Liver (tissue), 9 donors: ENCODE measurements around the gene NUDT16L1. TPM values are rescaled to one million over a fixed set of nuclear protein-coding genes. Genes with fewer than 3 reads are reported as not detected.

Source experiments
- DNase-seq: peaks from one replicate; pipeline ENCODE4 v3.0.0-alpha.2; 2017; ENCODE audit warnings: low spot score
- H3K27ac ChIP-seq, 2 donors: one replicate each; pipeline ENCODE4 v1.7.0; 2013; ENCODE audit warnings: inconsistent platforms in 2 of 2, low read length in 2 of 2, control low read depth in 1 of 2, low read depth in 1 of 2, mild to moderate bottlenecking in 1 of 2
- H3K27me3 ChIP-seq, 4 donors: one replicate each; pipeline versions ENCODE4 v1.6.1 to v1.7.0; 2013; ENCODE audit warnings: low read length in 3 of 4, inconsistent platforms in 1 of 4, mild to moderate bottlenecking in 1 of 4, moderate library complexity in 1 of 4; ENCODE audit not compliant: control insufficient read depth in 4 of 4, insufficient read depth in 4 of 4
- H3K36me3 ChIP-seq, 4 donors: one replicate each; pipeline versions ENCODE4 v1.6.1 to v1.7.0; 2013; ENCODE audit warnings: low read length in 3 of 4, mild to moderate bottlenecking in 3 of 4, low read depth in 1 of 4, moderate library complexity in 1 of 4; ENCODE audit not compliant: control insufficient read depth in 4 of 4, insufficient read depth in 3 of 4
- H3K4me1 ChIP-seq, 4 donors: one replicate each; pipeline versions ENCODE4 v1.6.1 to v1.7.0; 2013; ENCODE audit warnings: low read length in 3 of 4, mild to moderate bottlenecking in 3 of 4, moderate library complexity in 1 of 4; ENCODE audit not compliant: control insufficient read depth in 4 of 4, insufficient read depth in 4 of 4
- H3K4me3 ChIP-seq, 3 donors: one replicate each; pipeline versions ENCODE4 v1.6.1 to v1.7.0; 2013; ENCODE audit warnings: low read length in 3 of 3, control low read depth in 1 of 3, low read depth in 1 of 3, mild to moderate bottlenecking in 1 of 3
- H3K9ac ChIP-seq, 2 donors: one replicate each; pipeline ENCODE4 v1.7.0; 2013; ENCODE audit warnings: low read length in 2 of 2, mild to moderate bottlenecking in 2 of 2, moderate library complexity in 2 of 2, control low read depth in 1 of 2, low read depth in 1 of 2
- H3K9me3 ChIP-seq, 4 donors: one replicate each; pipeline versions ENCODE4 v1.6.1 to v1.7.0; 2013; ENCODE audit warnings: low read length in 3 of 4; ENCODE audit not compliant: control insufficient read depth in 4 of 4
- ATF3 ChIP-seq: IDR thresholded peaks from 2 replicates; pipeline ENCODE4 v1.6.1; 2016; ENCODE audit warnings: antibody characterized with exemption
- CTCF ChIP-seq: fragments of 150-350 bp; IDR thresholded peaks from 2 replicates; pipeline ENCODE4 v1.5.1; 2017; ENCODE audit warnings: improper control_type of control experiment, low read depth, low read length; ENCODE audit not compliant: missing input control
- EGR1 ChIP-seq, 2 donors: IDR thresholded peaks; 2 replicates each; pipeline ENCODE4 v1.6.1; 2016 to 2018; ENCODE audit warnings: antibody characterized with exemption in 2 of 2, low read depth in 2 of 2
- FOXA1 ChIP-seq: IDR thresholded peaks from 2 replicates; pipeline ENCODE4 v1.6.1; 2016; ENCODE audit warnings: antibody characterized with exemption
- HNF4G ChIP-seq: IDR thresholded peaks from 2 replicates; pipeline ENCODE4 v1.6.1; 2016; ENCODE audit warnings: antibody characterized with exemption
- REST ChIP-seq: IDR thresholded peaks from 2 replicates; pipeline ENCODE4 v1.6.1; 2016; ENCODE audit warnings: antibody characterized with exemption, mild to moderate bottlenecking
- RXRA ChIP-seq, 2 donors: IDR thresholded peaks; 2 replicates each; pipeline ENCODE4 v1.6.1; 2017 to 2018; ENCODE audit warnings: antibody characterized with exemption in 2 of 2, mild to moderate bottlenecking in 1 of 2
- SP1 ChIP-seq: IDR thresholded peaks from 2 replicates; pipeline ENCODE4 v1.6.1; 2018; ENCODE audit warnings: antibody characterized with exemption, mild to moderate bottlenecking
- ZBTB33 ChIP-seq: IDR thresholded peaks from 2 replicates; pipeline ENCODE4 v1.6.1; 2016; ENCODE audit warnings: antibody characterized with exemption
- WGBS: extraction: QIAGEN DNeasy Blood & Tissue Kit; methylation state at CpG from one replicate; pipeline ENCODE4 v1.1.7; 2013; 5-methylcytosine and 5-hydroxymethylcytosine counted together
- polyA plus RNA-seq, 2 donors: library from polyadenylated mRNA; stranded (reverse) in 1 of 2; unstranded in 1 of 2; fragments of 200-250 nt in 1 of 2; fragments of >200 nt in 1 of 2; fragmentation: Nextera tagmentation in 1 of 2; extraction: Ambion mirVana in 1 of 2; gene quantifications; one replicate each; pipeline versions ENCODE4 v1.2.1 to v1.2.3, GENCODE V29; 2013 to 2015
- total RNA-seq, 2 donors: library from RNA; depleted of rRNA; stranded (reverse); fragments of >200 nt; gene quantifications; one replicate each; pipeline ENCODE4 v1.2.3, GENCODE V29; 2014
- donor health status: healthy.
- donor health status: healthy.
- donor health status: healthy.
- donor health status: healthy.
- donor health status: healthy.

The NUDT16L1 gene
- total and polyA plus RNA-seq, 4 donors, result 22.4 to 43.4 (median 36.3) TPM

GRCh38 chr16:4713663-4714501 lies 20.5 kb downstream of the NUDT16L1 start:
- Histone ChIP-seq H3K36me3 (peaks cover 2 to 43% (median 24%) of the 10 kb centered on the region in 4 donors), H3K27me3 (no peaks in the 10 kb centered on the region)
- TF ChIP-seq RXRA (IDR thresholded peaks at IDR 0.05) (no peak), HNF4G (no peak), REST (no peak), CTCF (no peak), EGR1 (IDR thresholded peaks at IDR 0.05; ENCODE audit: low read depth in 2 of 2) (no peak)

GRCh38 chr16:4714996-4715395 lies 21.6 kb downstream of the NUDT16L1 start:
- H3K36me3 ChIP-seq, result peaks cover 2 to 40% (median 21%) of the 10 kb centered on the region in 4 donors
- WGBS, result 97% methylated on average over 2 of the region's 2 CpGs
- no peaks in the 10 kb centered on the region for H3K27me3 ChIP-seq

More at GRCh38 chr16:4713663-4714501, 20.5 kb downstream of the NUDT16L1 start:
- no peaks in the 10 kb centered on the region for H3K9me3 ChIP-seq
- no peak overlapping the region for H3K4me3 ChIP-seq
- H3K27ac ChIP-seq, result no peak overlapping the region
- DNase-seq, result no peak
- H3K4me1 ChIP-seq, result no peaks in the 10 kb centered on the region
- WGBS, result 92% methylated on average over 18 of the region's 18 CpGs
- no peak overlapping the region for H3K9ac ChIP-seq

More at GRCh38 chr16:4714996-4715395, 21.6 kb downstream of the NUDT16L1 start:
- Histone ChIP-seq H3K9ac (no peak overlapping the region), H3K4me1 (no peaks in the 10 kb centered on the region), H3K9me3 (no peaks in the 10 kb centered on the region), H3K27ac (no peak overlapping the region), H3K4me3 (no peak overlapping the region)
- no peak for DNase-seq
- TF ChIP-seq SP1 (no peak), FOXA1 (no peak), ATF3 (no peak), ZBTB33 (no peak)
